NCI-H446 (cell line): ENCODE data around the gene SP9.

Source experiments
- DNase-seq, 2 experiments: peaks; one replicate each; lab custom pipeline; 2025; lab: John Stamatoyannopoulos, UW

The SP9 gene

GRCh38 chr2:174334781-174335251, at the start of gene SP9:
Gene SP9, plus strand, starts transcription at chr2:174334954. Its CDS starts 139 bp downstream, at chr2:174335093.
- no peak for DNase-seq

- peak in 1 of 2 experiments; percentile 23 for DNase-seq
Measured at GRCh38 chr2:174286172-174286571, 48.6 kb upstream of the SP9 start.

DNA sequence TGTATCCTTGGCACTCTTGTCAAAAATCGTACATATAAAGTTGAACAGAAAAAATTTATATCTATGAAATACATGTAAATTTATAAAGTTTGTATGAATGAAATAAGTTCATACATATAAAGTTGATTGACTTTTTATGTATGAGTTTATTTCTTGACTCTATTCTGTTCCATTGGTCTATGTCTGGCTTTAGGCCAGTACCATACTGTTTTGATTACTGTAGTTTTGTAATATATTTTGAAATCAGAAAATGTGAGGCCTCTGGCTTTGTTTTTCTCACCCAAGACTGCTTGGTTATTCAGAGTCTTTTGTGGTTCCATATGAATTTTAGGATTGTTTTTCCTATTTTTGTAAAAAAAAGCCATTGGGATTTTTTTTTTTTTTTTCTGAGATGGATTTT, 41.8 kb upstream of the SP9 start:
- no peak for DNase-seq

DNA sequence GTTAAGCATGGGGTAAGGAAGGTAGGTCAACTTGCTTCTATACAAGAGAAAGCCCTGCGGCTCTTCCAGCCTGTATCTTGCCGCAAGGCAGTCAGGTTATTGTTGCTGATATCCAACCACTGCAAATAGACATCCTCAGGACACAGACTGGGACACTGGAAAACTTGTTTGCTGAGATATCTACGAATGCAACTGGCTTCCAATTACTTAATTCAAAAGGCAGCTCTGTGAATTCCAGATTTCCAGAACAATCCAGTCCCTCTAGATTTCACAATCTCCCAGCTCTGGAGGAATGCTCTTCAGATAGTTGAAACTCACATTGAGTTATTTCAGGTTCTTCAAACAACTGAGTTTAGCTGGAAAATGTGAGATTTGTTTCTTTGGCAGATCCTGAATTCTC, 34.6 kb upstream of the SP9 start:
- DNase-seq, result no peak

DNA sequence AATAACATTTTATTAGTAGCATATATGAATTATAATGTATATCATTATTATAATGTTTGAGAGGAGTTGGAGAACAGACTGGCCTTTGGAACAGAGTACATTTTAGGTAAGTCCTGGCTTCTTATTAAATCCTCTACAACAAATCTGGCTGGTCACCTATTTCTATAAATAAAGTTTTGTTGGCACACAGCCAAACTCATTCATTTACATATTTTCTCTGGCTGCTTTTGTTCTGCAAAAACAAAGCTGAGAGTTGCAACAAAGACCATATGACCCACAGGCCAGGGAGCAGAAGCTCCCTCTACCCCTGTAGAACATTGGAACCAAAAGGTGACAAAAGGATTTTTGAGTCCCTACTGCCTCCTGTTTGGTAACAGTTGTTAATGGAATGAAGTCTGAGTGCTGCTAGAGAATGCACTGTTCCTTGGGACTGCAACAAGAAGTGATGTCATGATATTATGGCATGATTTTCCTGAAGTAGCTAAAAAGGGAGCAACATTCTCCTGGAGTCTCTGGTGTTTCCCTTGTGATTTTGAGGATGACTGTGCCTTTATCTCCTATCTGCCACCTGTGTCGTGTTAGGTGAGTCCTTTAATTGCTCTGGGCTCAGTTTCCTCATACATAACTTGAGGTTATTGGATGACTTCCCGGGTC, 22.0 kb upstream of the SP9 start:
- no peak for DNase-seq

DNA sequence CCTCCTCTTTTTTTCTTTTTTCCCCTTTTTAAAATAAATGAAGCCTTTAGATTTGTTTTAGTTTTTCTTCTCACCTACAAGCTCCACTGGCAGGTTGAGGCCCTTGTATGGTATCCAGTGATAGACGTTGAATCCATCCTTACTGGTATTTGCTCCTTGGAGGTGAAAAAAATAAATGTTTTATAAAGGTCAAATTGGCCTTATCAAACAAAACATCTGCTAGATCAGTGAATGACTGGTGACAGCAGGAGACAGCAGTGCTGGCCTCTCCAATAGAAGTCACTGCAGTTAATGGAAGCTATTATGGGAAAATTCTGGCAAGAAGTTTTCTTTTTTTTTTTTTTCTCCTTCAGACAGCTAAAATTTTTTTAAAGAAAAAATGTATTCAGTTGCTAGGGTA, 12.6 kb upstream of the SP9 start:
- DNase-seq, result no peak

DNA sequence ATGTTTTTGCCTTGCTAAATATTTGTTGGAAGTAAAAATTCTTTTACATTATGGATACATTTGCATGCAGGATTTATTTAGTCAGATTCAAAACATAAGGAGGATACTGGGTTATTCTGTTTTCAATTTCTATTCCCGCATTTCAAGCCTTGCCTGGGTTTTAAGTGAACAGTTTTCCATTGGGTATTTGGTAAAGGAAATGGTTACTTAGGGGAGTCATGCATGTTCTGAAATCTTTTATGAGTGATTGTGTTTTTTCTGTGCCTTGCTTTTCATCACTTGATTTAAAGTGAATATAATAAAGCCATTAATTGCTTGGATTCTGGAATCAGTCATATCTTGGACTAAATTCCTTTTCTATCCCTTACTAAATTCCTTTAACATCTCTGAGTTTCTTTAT, 12.0 kb upstream of the SP9 start:
- DNase-seq, result no peak

- DNase-seq, result no peak
Measured at GRCh38 chr2:174324530-174324929, 10.2 kb upstream of the SP9 start.

- DNase-seq, result no peak
Measured at GRCh38 chr2:174325373-174326160, 9.2 kb upstream of the SP9 start.

DNA sequence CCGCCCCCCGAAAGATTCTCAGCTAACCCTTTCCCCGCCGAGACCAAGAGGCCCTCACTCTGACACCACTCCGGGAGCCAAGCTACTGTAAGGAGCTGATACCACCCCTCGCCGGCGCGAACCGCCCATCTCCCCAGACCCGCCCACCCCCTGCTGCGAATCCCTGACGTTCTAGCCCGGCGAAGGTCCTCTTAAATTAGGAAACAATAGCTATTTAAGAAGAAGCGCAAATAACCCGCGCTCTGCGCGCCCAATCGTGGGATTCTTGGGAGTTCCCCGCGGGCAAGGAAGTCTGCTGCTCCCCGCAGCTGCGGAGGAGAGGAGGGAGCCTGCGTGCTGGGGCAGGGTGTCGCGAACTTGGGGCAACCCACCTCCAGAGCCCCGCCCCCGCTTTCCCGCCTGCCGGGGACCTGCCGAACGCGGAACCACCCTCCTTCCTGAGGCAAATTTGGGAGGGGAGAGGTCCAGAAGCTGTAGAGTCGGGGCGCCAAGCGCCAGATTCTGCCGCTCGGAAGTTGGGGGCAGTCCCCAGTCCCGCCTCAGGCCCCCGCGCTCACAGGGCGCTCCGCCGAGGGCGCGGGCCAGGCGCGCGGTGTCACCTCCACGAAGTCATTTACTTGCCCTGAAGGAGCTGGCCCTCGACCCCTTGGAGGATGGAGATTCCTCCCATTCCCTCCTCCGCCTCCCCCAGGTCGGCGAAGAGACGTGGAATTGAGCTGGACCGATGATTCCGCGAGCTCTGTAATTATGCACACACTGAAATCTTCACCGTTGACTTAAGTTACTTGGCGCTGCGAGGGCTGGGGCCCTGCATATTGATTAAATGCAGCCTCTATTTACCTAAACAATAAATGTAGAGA, 8.4 kb upstream of the SP9 start:
- DNase-seq, result no peak

DNA sequence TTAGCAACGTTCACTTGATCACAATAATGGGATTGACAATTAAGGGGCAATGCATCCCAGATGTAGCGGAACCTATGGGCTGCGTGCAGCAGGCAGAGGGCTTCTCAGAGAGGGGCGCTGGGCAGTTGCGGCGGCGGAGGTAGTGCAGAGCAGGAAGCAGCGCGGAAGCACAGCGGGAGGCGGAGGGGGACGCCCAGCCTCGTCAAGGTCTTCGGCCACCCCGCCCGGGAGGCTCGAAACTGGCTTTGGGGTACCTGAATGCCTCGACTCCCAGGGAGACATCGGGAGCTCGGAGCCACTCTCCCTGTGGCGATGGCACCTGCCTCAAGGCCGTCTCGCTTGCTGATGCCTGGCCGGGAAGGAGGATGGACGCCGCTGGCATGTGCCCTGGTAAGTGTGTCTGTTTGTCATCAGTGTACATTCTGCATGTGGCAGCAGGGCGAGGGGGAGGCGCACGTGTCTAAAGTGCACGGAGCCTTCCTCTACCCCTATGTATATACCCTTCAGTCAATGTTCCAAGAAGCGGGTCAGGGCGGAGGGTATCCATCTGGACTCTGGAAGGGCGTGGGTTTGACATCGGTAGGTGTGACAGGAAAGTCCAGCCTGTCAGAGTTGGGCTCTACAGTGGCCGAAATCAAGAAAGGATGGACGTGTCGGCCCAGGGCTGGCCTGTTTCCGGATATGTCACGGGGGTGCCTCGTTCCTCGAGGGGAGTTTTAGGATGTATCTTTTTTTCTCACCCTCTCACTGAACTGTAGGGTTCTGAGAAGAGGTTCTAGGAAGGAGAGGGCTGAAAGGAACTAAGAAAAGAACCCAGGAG, 7.5 kb upstream of the SP9 start:
- no peak for DNase-seq

DNA sequence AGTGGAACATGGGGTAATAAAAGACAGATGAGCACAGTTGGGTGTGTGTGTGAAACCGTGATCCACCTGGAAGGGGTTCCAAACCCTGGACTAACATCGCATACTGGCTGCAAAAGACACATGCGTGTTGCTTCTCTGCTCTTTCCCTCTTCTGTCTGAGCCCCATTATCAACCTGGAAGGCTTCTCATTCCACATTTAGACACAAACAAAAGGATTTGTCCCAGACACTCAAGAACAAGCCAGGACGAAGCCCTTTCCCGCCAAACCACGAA, 7.0 kb upstream of the SP9 start:
- DNase-seq, result no peak

DNA sequence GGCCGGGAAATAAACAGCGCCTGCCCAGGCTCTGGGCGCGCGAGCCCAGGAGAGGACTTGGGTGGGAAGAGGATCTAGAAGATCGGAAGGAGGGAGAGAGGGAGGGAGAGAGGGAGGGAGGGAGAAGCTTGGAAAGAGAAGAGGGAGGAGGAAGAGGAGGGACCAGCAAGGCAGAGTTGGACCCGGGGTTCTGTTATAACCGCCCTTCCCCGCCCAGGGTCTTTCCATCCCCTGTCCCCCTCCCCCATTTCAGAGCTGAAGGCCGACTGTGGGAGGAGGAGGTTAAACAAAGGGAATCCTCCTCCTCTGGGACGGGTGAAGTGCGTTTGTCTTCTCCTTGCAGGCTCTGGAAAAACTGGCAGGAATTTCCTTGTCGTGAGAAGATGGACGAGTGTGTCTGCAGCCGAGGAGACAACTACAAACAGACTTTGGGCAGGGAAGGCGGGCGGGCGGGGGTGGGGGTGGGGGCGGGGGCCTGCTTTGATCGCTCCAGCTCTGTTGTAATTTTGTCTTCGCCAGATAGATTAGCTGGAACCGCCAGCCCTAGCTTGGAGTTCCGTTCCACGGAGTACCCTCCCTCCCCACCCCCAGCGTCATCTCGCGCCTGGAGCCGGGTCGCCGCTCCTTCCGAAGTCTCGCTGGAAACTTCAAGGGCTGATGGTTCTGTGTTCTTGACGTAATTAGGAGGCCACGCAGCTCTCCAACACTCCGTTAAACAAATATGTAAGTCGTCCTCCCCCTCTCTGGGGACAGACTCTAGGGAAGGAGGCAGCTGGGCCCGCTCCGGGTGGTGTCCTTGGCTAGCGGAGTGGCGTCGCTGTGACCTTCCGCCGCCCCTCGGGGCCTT, 6.4 kb upstream of the SP9 start:
- no peak for DNase-seq

GRCh38 chr2:174328961-174329715, 5.6 kb upstream of the SP9 start:
- no peak for DNase-seq

- DNase-seq, result no peak
Measured at GRCh38 chr2:174330945-174331594, 3.7 kb upstream of the SP9 start.

DNA sequence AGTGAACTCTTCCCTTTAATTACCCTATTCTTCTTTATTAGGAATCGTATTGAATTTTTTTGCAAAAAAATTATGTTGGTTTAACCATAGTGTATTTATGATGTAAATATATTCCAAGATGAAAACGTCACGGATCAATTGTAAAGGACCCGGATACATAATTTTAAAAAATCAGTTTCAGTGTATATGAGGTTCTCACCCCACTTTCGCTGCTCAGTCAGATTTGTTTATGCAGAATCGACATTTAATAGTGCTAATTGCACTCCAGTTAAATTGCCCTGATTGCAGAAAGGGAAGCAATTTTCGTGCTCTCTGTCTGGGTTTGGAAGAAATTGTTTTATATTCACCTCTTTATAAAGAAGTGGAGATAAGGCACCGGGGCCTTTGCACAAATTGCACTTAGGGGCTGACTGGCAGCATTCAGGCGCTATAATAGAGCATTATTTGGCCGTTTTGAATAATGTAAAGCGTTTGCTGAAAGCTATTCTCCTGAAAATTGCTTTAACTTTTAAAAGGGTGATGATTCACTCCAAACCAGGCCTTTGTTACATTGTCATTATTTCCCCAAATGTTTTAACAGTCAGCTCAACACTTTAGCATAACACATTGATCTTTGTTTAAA, 3.0 kb upstream of the SP9 start:
- no peak for DNase-seq

GRCh38 chr2:174332217-174332963, 2.4 kb upstream of the SP9 start:
- DNase-seq, result no peak

DNA sequence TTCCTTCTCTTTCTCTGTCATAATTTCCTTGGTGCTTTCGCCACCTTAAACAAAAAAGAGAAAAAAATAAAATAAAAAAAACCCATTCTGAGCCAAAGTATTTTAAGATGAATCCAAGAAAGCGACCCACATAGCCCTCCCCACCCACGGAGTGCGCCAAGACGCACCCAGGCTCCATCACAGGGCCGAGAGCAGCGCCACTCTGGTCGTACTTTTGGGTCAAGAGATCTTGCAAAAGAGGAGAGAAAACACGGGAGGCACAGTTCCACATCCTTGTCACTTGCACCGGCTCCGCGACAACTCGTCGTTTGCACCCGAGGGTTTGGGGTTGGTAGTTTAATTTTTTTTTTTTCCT, 1.8 kb upstream of the SP9 start:
- no peak for DNase-seq
